Measurements from ENCODE around the gene TMEM120B.

TMEM120B gene

DNA sequence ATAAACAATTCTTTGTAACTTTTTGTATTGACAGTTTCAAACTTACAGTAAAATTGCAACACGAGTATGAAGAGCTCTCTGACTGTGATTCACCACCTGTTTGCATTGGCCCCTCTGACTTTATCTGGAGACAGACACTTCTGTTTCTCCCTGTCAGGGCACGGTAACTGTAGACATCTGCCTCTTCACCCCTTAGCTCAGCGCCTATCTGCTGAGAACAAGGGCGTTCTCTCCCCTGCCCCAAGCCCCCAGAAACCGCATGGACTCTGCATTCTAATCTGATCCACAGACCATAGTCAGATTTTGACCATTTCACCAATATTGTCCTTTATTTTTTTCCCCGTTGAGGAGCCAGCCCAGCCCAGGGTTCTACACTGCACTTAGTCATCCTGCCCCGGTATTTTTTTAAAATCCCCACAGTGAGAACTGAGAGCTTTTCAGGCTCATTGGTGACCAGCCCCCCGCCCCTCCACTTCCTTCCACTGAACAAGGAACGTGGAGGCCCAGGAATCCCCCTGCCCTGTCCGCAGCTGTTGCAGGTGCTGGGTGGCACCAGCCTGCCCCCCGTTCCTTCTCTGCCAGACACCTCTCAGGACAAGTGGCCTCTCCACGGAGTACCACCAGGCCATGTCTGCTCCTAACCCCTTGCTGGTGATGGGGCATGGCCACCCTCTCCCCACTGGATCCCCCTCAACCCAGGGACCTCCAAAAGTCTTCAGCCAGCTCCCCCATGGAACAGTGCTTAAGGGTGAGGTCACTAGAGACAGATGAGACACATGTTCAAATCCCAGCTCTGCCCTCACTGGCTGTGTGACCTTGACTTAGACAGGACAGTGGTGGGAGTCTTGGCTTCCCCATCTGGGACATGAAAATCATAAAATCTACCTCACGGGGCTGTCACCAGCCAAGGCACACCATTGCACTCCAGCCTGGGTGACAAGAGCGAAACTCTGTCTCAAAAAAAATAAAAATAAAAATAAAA lies 69.7 kb downstream of the TMEM120B start:
- no peak overlapping the region for H3K4me3 ChIP-seq (ENCODE audit: low read length)
- TF ChIP-seq, protein P1, sequence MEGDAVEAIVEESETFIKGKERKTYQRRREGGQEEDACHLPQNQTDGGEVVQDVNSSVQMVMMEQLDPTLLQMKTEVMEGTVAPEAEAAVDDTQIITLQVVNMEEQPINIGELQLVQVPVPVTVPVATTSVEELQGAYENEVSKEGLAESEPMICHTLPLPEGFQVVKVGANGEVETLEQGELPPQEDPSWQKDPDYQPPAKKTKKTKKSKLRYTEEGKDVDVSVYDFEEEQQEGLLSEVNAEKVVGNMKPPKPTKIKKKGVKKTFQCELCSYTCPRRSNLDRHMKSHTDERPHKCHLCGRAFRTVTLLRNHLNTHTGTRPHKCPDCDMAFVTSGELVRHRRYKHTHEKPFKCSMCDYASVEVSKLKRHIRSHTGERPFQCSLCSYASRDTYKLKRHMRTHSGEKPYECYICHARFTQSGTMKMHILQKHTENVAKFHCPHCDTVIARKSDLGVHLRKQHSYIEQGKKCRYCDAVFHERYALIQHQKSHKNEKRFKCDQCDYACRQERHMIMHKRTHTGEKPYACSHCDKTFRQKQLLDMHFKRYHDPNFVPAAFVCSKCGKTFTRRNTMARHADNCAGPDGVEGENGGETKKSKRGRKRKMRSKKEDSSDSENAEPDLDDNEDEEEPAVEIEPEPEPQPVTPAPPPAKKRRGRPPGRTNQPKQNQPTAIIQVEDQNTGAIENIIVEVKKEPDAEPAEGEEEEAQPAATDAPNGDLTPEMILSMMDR (conservative IDR thresholded peaks at IDR 0.05; ENCODE audit: low read length): no peak
- no peak for DNase-seq (ENCODE audit: low read depth)

DNA sequence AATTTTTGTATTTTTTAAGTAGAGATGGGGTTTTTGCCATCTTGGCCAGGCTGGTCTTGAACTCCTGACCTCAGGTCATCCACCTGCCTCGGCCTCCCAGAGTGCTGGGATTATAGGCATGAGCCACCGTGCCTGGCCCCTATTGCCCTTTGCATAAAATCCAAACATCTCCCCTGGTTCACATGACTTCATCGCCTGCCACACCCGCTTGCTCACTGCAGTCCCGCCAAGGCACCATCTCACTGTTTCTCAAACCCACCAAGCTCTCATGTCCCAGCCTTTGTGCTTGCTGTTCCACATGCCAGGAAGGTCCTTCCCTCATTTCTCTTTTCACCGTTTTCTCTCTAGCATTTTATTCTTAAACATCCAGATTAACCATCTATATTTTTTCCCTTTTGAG lies 71.2 kb downstream of the TMEM120B start:
- no peak overlapping the region for H3K4me3 ChIP-seq (ENCODE audit: low read length)
- no peak for DNase-seq (ENCODE audit: low read depth)
- TF ChIP-seq, protein P1 (conservative IDR thresholded peaks at IDR 0.05; ENCODE audit: low read length): no peak

DNA sequence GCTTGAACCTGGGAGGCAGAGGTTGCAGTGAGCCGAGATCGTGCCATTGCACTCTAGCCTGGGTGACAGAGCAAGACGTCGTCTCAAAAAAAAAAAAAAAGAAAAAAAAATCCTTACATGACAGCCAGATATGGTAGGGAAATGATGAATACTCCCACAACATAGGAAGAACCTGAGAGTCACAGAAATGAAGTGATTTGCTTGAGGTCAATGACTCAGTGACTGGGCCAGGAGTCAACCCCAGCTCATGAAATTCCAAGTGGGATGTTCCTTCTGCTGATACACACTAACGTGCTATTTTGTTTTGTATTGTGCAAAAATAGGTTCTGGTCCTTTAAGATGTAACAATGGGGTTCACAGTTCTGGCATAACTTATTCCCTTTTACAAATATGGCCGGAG lies 71.9 kb downstream of the TMEM120B start:
- peak; percentile 90 for DNase-seq (ENCODE audit: low read depth)
- TF ChIP-seq, protein P1 (conservative IDR thresholded peaks at IDR 0.05; ENCODE audit: low read length): no peak
- no peak overlapping the region for H3K4me3 ChIP-seq (ENCODE audit: low read length)

DNA sequence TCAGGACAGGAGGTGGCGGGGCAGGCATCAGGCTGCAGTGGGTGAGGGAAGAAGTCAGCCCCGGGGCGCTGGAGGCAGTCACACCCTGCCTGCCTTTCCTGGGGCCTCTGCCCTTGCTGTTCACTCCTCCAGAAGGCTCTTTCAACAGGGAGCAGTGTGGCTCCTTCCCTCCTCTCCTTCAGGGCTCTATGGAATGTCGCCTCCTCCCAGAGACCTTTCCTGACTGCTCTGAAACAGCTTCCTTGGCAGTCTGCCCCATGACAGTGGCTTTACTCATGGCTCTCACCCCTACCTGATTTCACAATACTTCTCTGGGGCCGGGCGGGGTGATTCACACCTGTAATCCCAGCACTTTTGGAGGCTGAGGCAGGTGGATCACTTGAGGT lies 73.9 kb downstream of the TMEM120B start:
- DNase-seq (ENCODE audit: low read depth): peak; percentile 91
- H3K4me3 ChIP-seq (ENCODE audit: low read length): no peak overlapping the region
- TF ChIP-seq, protein P1 (conservative IDR thresholded peaks at IDR 0.05; ENCODE audit: low read length): no peak

DNA sequence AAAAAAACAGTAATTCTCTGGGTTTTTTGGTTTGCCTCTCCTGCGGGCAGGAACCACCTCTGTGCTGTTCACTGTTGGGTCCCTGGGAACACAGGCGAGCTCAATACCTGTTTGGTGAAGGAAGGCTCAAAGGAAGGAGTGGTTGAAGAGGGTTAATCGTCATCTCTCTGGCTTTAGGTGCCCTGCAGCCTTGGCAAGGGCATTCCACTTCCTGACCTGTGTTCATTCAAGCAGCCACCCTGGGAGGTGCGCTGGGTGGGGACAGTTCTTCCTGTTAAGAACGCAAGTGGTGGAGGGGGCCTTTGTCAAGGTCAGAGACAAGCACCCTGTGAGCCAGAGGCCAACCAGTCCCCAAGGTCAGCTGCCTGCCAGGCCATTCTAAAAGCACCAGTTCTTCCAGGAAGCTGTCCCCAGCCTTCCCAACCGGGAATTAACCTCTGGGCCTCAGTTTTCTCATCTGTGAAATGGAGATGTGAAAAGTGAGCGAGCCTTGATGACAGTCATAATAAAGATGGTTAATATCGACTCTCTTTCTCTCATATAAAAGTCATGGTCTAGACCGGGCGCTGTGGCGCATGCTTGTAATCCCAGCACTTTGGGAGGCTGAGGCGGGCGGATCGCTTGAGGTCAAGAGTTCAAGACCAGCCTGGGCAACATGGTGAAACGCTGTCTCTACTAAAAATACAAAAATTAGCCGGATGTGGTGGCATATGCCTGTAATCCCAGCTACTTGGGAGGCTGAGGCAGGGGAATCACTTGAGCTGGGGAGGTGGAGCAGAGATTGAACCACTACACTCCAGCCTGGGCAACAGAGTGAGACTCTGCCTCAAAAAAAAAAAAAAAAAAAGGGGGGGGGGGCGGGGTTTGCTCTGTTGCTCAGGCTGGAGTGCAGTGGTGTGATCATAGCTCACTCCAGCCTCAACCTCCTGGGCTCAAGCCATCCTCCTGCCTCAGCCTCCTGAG lies 74.8 kb downstream of the TMEM120B start:
- TF ChIP-seq, protein P1 (conservative IDR thresholded peaks at IDR 0.05; ENCODE audit: low read length): no peak
- no peak for DNase-seq (ENCODE audit: low read depth)
- no peak overlapping the region for H3K4me3 ChIP-seq (ENCODE audit: low read length)

DNA sequence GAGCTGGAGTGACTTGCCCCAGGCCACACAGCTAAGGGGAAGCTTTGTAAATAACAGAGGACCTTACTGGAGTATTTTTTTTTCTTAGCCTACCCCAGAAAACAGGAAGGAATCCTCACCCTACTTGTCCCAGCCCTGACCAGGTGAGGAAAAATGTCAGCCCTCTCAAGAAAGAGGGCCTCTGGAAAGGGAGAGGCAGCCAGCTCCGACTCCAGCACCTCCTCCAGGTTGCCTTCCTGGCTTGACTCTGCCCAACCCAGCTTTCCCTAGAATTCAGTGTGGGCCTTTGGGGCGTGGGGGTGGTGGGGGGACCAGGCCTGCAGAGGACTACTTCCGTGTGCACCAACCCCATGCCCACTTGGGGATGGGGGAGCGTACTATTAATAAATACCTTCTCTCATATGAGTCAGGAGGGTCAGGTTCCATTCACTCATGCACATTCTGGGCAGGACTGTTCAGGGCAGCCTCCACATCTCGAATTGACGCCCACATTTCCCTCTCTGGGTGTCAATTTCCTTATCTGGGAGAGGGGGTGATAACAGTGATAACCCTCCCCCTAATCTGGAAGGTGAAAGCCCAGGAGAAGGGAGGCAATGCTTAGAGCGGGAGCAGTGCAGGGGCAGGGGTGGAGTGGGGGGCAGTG lies 75.7 kb downstream of the TMEM120B start:
- DNase-seq (ENCODE audit: low read depth): no peak
- TF ChIP-seq, protein P1 (conservative IDR thresholded peaks at IDR 0.05; ENCODE audit: low read length): no peak
- H3K4me3 ChIP-seq (ENCODE audit: low read length): no peak overlapping the region

Data from AG10803 (cell line).